Neutrophil (primary cell): ENCODE measurements around the gene VAV3.

ENCODE experiments used
- H3K27ac ChIP-seq: fragments of 200-600 bp; sonication (generic); 2 replicates; pipeline ENCODE4 v1.5.1; 2016; ENCODE audit warnings: mild to moderate bottlenecking, moderate library complexity
- H3K27me3 ChIP-seq: fragments of 200-600 bp; sonication (generic); 2 replicates; pipeline ENCODE4 v1.6.0; 2016; ENCODE audit warnings: mild to moderate bottlenecking
- H3K36me3 ChIP-seq: fragments of 200-600 bp; sonication (generic); 2 replicates; pipeline ENCODE4 v1.5.1; 2017
- H3K4me1 ChIP-seq, 2 experiments: fragments of 200-600 bp in 1 of 2; sonication (generic) in 1 of 2; 1 replicate in 1 of 2; 2 replicates in 1 of 2; pipeline versions ENCODE4 v1.5.1 to v1.6.1; 2013 to 2016; ENCODE audit warnings: low read depth in 1 of 2, low read length in 1 of 2, mild to moderate bottlenecking in 1 of 2, moderate library complexity in 1 of 2; ENCODE audit not compliant: control insufficient read depth in 1 of 2, insufficient read depth in 1 of 2
- H3K4me3 ChIP-seq, 2 experiments: fragments of 200-600 bp in 1 of 2; sonication (generic) in 1 of 2; 1 replicate in 1 of 2; 2 replicates in 1 of 2; pipeline ENCODE4 v1.5.1; 2013 to 2016; ENCODE audit warnings: low read depth in 1 of 2, low read length in 1 of 2, mild to moderate bottlenecking in 1 of 2, moderate library complexity in 1 of 2
- H3K9me3 ChIP-seq: fragments of 200-600 bp; sonication (generic); 2 replicates; pipeline ENCODE4 v1.5.1; 2016
- TF ChIP-seq, protein P1 (sequence below): fragments of 200-600 bp; sonication (generic); IDR thresholded peaks from 2 replicates; pipeline ENCODE4 v1.5.1; 2016; ENCODE audit warnings: antibody characterized with exemption

VAV3 gene

DNA sequence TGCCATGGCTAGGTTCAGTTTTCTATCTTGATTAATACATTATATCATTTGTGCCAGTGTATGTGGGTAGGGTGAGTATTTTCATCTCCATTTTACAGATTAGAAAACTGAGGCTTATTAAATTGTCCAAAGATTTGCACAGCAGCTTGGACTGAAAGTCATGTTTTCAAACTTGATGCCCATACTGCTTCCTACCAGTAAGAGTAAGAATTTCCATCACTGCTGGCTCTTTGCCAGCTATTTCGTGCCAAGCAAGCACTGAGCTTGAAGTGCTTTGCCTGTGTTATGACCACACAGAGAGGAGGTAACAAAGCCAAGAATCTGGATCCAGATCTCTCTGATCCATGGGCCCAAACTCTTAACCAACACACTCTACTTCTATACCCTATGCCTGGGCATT, 295.0 kb downstream of the VAV3 start:
- Histone ChIP-seq H3K36me3 (peaks cover 15% of the 10 kb centered on the region), H3K4me1 (no peaks in the 10 kb centered on the region), H3K9me3 (no peaks in the 10 kb centered on the region), H3K27me3 (no peaks in the 10 kb centered on the region), H3K4me3 (no peak overlapping the region), H3K27ac (no peak overlapping the region)
- TF ChIP-seq, protein P1, sequence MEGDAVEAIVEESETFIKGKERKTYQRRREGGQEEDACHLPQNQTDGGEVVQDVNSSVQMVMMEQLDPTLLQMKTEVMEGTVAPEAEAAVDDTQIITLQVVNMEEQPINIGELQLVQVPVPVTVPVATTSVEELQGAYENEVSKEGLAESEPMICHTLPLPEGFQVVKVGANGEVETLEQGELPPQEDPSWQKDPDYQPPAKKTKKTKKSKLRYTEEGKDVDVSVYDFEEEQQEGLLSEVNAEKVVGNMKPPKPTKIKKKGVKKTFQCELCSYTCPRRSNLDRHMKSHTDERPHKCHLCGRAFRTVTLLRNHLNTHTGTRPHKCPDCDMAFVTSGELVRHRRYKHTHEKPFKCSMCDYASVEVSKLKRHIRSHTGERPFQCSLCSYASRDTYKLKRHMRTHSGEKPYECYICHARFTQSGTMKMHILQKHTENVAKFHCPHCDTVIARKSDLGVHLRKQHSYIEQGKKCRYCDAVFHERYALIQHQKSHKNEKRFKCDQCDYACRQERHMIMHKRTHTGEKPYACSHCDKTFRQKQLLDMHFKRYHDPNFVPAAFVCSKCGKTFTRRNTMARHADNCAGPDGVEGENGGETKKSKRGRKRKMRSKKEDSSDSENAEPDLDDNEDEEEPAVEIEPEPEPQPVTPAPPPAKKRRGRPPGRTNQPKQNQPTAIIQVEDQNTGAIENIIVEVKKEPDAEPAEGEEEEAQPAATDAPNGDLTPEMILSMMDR, result no peak

DNA sequence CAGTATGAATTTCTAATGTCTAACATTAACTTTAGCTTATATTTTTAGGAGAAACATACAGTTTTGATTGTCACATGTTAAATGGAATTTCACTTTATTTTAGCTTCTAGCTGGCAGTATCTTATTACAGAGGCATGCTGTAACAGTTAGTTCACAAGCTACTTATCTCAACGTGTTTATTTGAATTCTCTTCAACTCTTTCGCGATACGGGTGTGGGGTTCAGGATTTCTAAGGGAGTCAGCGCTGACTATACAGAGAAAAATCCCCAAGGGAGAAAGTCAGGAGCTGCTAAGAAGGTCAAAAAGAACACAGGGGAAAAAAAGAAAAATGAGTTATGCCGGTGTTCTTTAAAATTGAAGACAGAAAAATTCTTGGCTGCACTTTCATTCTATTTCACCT, 296.2 kb downstream of the VAV3 start:
- peaks cover 17% of the 10 kb centered on the region for H3K36me3 ChIP-seq
- TF ChIP-seq, protein P1, result no peak
- no peaks in the 10 kb centered on the region for H3K4me1 ChIP-seq
- H3K9me3 ChIP-seq, result no peaks in the 10 kb centered on the region
- no peak overlapping the region for H3K4me3 ChIP-seq
- H3K27me3 ChIP-seq, result no peaks in the 10 kb centered on the region
- H3K27ac ChIP-seq, result no peak overlapping the region

DNA sequence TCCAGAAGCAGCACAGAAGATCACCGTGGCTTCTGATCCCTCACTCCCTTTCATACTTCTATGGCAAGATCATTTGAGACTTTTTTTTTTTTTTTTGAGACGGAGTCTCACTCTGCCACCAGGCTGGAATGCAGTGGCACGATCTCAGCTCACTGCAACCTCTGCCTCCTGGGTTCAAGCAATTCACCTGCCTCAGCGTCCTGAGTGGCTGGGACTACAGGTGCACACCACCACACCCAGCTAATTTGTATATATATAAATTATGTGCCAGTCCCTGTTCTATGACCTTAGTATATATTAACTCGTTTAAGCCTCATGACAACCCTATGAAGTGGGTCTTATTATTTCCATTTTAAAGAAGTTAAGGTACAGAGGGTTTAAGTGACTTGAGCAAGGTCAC, 298.5 kb downstream of the VAV3 start:
- Histone ChIP-seq H3K4me3 (no peak overlapping the region), H3K36me3 (peaks cover 22% of the 10 kb centered on the region), H3K9me3 (no peaks in the 10 kb centered on the region), H3K4me1 (no peaks in the 10 kb centered on the region), H3K27me3 (no peaks in the 10 kb centered on the region), H3K27ac (no peak overlapping the region)
- TF ChIP-seq, protein P1, result no peak

DNA sequence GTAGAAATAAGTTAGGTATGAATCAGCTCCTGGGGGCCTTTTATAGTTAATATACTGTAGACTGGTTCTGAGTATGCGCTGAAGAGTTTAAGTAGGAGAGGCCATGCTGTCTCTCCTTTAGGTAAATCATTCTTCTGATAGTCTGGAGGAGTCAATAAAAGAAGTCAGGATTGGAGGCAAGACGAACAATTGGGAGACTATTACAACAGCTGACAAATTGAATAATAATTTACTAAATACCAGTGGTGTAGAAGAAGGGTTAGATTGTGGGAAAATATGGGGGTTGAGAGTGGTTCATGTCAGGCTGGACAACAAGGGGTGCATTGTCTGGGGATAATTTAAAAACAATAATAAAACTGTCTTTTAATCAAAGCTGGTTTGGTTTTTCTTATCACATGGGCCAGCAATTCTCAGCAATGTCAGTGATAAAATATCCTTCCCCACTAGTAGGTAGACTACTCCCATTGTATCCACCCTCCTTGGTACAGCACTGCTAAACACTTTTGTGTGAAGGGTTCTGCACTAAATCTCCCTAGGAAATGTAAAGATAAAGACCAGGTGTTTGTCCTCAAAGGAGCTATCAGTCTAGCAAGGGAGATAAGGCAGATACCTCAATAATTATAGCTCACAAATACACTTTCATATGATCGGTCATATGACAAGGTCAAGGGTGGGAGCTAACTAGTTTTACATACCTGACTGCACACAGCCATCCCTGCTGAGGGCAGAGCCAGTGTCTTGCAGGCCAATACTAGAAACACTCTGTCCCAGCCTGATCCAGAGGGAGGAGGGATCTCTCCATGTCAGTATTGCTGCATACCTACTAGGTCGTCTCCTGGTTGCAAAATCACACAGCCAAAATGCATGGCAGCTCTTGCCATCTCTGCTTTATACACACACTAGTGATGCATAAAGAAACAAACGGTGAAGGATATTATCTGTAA, 299.7 kb downstream of the VAV3 start:
- Histone ChIP-seq H3K27me3 (no peaks in the 10 kb centered on the region), H3K4me3 (no peak overlapping the region), H3K27ac (no peak overlapping the region), H3K4me1 (no peaks in the 10 kb centered on the region), H3K36me3 (peaks cover 22% of the 10 kb centered on the region), H3K9me3 (no peaks in the 10 kb centered on the region)
- TF ChIP-seq, protein P1, result no peak

DNA sequence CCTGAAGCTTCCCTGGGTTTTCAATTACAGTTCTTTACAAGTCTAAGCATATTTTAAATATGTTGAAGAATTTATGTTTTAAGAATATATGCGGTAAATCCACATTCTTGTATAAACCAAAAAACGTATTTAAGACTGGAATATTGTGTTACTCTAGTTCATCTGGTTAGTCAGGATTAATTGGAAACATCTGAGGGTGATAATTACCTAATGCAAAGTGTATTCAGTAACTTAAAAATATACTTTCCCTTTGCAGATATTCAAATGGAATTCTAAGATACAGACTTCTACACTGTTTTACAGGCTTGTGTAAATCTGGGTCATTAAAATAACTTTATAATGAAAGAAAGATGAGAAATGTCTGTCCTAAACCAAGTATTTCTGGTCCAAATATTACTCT, 302.0 kb downstream of the VAV3 start:
- H3K9me3 ChIP-seq, result no peaks in the 10 kb centered on the region
- no peak overlapping the region for H3K27ac ChIP-seq
- no peak overlapping the region for H3K4me3 ChIP-seq
- peaks cover 21% of the 10 kb centered on the region for H3K36me3 ChIP-seq
- TF ChIP-seq, protein P1, result no peak
- H3K27me3 ChIP-seq, result no peaks in the 10 kb centered on the region
- H3K4me1 ChIP-seq, result no peaks in the 10 kb centered on the region
